ENCODE measurements around the gene TESPA1. TPM values are rescaled to one million over a fixed set of nuclear protein-coding genes. Genes with fewer than 3 reads are reported as not detected.
"Not testable (repeated sequence)": the region's sequence is repeated elsewhere in the genome, so short reads cannot be mapped to it uniquely, and the experiment has no call there.

The TESPA1 gene
- total and polyA plus RNA-seq, 7 donors, result 0.08 to 0.87 (median 0.54) TPM; not detected in 2

DNA sequence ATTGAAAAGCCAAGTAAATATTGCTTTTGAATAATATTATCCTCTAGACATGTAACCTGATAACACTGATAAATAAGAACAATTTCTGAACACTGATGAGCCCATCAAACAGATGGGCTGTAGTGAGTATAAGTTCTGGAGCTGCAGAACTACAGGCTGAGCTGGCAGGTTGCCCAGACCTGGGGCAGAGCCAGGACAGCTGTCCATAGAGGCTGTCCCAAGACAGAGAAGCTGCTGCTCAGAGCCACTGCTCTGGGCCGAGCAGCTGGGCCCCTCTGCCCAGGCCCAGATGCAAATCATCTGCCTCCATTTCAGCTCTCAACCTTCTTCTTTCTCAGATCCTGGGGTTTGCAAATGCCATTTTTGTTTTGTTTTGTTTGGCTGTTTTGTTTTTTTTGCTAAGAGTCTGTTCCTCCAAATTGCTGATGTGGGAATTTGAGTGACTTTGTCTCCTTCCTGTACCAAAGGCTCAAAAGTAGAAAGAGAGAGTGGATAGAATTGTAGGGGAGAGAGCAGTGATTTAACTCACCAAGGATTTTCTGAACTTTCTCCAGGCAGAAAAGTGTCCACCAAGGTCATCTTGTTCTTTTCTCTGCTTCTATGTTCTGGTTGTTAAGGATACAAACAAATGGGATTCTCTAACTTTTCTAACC is 4.0 kb upstream of the TESPA1 start:
- no peaks in the 10 kb centered on the region for H3K9me3 ChIP-seq
- no peaks in the 10 kb centered on the region for H3K27me3 ChIP-seq (ENCODE audit: insufficient read depth in 3 of 3, low read length in 2 of 3)
- H3K27ac ChIP-seq, result no peak overlapping the region
- 5 to 25% (median 19%) methylated on average over 1 of the region's 1 CpG for WGBS, 3 donors
- TF ChIP-seq, protein P1, sequence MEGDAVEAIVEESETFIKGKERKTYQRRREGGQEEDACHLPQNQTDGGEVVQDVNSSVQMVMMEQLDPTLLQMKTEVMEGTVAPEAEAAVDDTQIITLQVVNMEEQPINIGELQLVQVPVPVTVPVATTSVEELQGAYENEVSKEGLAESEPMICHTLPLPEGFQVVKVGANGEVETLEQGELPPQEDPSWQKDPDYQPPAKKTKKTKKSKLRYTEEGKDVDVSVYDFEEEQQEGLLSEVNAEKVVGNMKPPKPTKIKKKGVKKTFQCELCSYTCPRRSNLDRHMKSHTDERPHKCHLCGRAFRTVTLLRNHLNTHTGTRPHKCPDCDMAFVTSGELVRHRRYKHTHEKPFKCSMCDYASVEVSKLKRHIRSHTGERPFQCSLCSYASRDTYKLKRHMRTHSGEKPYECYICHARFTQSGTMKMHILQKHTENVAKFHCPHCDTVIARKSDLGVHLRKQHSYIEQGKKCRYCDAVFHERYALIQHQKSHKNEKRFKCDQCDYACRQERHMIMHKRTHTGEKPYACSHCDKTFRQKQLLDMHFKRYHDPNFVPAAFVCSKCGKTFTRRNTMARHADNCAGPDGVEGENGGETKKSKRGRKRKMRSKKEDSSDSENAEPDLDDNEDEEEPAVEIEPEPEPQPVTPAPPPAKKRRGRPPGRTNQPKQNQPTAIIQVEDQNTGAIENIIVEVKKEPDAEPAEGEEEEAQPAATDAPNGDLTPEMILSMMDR (IDR thresholded peaks at IDR 0.05), result no peak
- H3K36me3 ChIP-seq (ENCODE audit: insufficient read depth in 1 of 2, low read depth in 1 of 2), result no peaks in the 10 kb centered on the region
- H3K4me1 ChIP-seq, result no peaks in the 10 kb centered on the region
- ATAC-seq (peak; percentile 53 to 58 (median 57)), DNase-seq (peak; percentile 69 to 87)
- intact Hi-C loops (cut with DNase I), result no loop called here
- H3K4me3 ChIP-seq, result no peak overlapping the region

DNA sequence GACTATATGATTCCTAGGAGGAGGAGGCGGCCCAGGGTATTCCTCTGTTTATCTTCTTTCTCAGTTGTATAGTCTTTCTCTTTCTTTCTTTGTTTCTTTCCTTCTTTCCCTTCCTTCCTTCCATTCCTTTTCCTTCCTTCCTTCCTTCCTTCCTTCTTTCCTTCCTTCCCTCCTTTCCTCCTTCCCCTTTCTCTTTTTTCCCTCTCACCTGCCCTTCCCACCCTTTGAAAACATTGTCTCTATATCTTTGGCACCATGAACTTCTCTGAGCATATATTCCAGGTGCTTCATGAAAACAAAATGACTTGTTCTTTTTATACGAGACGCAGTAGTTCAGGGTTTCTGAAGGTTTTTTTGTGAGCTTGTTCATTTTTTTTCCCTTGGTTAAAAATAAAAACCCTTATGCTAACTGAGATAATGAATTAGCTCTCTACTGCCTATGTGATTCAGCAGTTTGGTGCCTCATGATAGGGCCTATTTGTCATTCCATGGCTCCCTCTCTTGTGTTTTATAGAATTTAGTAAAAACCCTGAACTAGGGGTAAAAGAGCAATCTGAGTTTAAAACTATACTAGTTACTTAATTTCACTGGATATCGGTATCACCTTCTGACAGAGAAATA is 3.2 kb upstream of the TESPA1 start:
- H3K4me1 ChIP-seq, result no peaks in the 10 kb centered on the region
- no peak overlapping the region for H3K27ac ChIP-seq
- intact Hi-C loops (cut with DNase I), result no loop called here
- H3K27me3 ChIP-seq (ENCODE audit: insufficient read depth in 3 of 3, low read length in 2 of 3), result no peaks in the 10 kb centered on the region
- TF ChIP-seq, protein P1 (IDR thresholded peaks at IDR 0.05), result no peak
- 72 to 76% (median 75%) methylated on average over 4 of the region's 4 CpGs for WGBS, 3 donors
- ATAC-seq (no peak), DNase-seq (no peak)
- H3K4me3 ChIP-seq, result no peak overlapping the region
- H3K36me3 ChIP-seq (ENCODE audit: insufficient read depth in 1 of 2, low read depth in 1 of 2), result no peaks in the 10 kb centered on the region
- no peaks in the 10 kb centered on the region for H3K9me3 ChIP-seq

DNA sequence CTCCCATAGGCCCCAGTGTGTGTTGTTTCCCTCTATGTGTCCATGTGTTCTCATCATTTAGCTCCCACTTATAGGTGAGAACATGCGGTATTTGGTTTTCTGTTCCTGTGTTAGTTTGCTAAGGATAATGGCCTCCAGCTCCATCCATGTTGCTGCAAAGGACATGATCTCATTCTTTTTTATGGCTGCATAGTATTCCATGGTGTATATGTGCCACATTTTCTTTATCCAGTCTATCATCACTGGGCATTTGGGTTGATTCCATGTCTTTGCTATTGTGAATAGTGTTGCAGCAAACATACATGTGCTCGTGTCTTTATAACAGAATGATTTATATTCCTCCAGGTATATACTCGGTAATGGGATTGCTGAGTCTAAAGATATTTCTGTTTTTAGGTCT is 2.2 kb upstream of the TESPA1 start:
- ATAC-seq; DNase-seq; H3K9me3 ChIP-seq; H3K36me3 ChIP-seq (ENCODE audit: insufficient read depth in 1 of 2, low read depth in 1 of 2); H3K27ac ChIP-seq; H3K4me1 ChIP-seq; H3K4me3 ChIP-seq; H3K27me3 ChIP-seq (ENCODE audit: insufficient read depth in 3 of 3, low read length in 2 of 3); intact Hi-C loops (cut with DNase I): not testable (repeated sequence)
- 97% methylated on average over 3 of the region's 3 CpGs for WGBS, 3 donors

DNA sequence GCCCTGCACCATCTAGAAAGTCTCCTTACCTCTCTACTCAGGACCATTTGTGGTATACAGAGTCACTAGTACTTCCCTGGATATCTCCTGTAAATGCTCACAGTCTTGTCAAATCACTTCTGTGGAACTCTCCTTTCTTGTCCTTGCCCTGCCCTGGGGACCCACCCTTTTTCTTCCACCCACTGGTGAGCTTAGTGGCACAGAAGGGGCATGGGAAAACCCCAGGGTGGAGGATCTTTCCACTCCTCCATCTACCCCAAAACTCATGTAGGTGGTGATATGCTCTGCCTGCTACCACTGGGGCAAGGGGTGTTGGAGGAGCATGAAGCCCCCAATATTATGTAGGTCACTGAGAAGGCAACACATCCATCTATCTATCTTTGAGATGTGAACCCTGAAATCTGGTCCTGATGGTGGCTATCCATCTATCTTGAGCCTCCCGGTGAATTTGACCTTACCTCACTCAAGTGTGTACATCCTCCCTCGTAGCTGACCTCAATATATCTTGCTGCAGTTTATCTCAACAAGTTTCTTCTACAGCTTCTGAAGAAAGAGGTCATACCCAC is 943 bp downstream of the TESPA1 start:
- 89 to 96% (median 93%) methylated on average over 2 of the region's 2 CpGs for WGBS, 3 donors
- intact Hi-C loops (cut with DNase I), result no loop called here
- H3K27me3 ChIP-seq (ENCODE audit: insufficient read depth in 3 of 3, low read length in 2 of 3), result no peaks in the 10 kb centered on the region
- TF ChIP-seq, protein P1 (IDR thresholded peaks at IDR 0.05), result no peak
- H3K4me1 ChIP-seq, result no peaks in the 10 kb centered on the region
- no peak for DNase-seq
- H3K9me3 ChIP-seq, result no peaks in the 10 kb centered on the region
- ATAC-seq, result no peak
- H3K36me3 ChIP-seq (ENCODE audit: insufficient read depth in 1 of 2, low read depth in 1 of 2), result no peaks in the 10 kb centered on the region
- no peak overlapping the region for H3K4me3 ChIP-seq
- H3K27ac ChIP-seq, result no peak overlapping the region

DNA sequence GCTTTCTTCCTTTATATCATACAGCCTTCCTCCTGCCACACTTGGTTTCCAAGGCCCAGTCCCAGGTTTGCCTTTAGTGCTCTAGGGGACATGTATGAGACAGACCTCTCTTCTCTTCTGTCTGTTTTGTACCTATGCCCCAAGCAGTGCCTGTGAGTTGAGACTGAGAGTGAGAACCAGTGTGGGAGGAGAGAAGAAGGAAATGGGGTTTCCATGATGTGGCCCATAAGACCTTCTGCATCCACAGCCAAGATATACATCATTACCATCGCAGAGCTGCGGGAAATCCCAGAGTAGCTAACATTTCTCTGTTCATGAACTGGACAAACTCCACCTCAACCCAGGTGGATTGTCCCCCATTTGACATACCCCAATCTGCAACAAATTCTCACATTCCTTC is 2.8 kb downstream of the TESPA1 start:
- 85 to 92% (median 89%) methylated on average over 2 of the region's 2 CpGs for WGBS, 3 donors
- no peak overlapping the region for H3K4me3 ChIP-seq
- no peaks in the 10 kb centered on the region for H3K4me1 ChIP-seq
- intact Hi-C loops (cut with DNase I), result no loop called here
- DNase-seq (no peak), ATAC-seq (no peak)
- H3K27ac ChIP-seq, result no peak overlapping the region
- TF ChIP-seq, protein P1 (IDR thresholded peaks at IDR 0.05), result no peak
- no peaks in the 10 kb centered on the region for H3K36me3 ChIP-seq (ENCODE audit: insufficient read depth in 1 of 2, low read depth in 1 of 2)
- H3K9me3 ChIP-seq, result no peaks in the 10 kb centered on the region
- no peaks in the 10 kb centered on the region for H3K27me3 ChIP-seq (ENCODE audit: insufficient read depth in 3 of 3, low read length in 2 of 3)
